Stimulated activated CD8-positive, alpha-beta memory T cell treated with anti-CD3 and anti-CD28 coated beads, Interleukin-4, amount 100 ng/mL, for 24 hours (primary cell): ENCODE measurements around the gene LBH.
A peak's percentile ranks its signal among the peaks of the same experiment; 100 is the strongest.
"Not testable (repeated sequence)": the region's sequence is repeated elsewhere in the genome, so short reads cannot be mapped to it uniquely, and the experiment has no call there.

Source experiments
- DNase-seq: peaks from one replicate; pipeline ENCODE4 v3.0.0-alpha.2; 2020; ENCODE audit warnings: low read depth

LBH gene

DNA sequence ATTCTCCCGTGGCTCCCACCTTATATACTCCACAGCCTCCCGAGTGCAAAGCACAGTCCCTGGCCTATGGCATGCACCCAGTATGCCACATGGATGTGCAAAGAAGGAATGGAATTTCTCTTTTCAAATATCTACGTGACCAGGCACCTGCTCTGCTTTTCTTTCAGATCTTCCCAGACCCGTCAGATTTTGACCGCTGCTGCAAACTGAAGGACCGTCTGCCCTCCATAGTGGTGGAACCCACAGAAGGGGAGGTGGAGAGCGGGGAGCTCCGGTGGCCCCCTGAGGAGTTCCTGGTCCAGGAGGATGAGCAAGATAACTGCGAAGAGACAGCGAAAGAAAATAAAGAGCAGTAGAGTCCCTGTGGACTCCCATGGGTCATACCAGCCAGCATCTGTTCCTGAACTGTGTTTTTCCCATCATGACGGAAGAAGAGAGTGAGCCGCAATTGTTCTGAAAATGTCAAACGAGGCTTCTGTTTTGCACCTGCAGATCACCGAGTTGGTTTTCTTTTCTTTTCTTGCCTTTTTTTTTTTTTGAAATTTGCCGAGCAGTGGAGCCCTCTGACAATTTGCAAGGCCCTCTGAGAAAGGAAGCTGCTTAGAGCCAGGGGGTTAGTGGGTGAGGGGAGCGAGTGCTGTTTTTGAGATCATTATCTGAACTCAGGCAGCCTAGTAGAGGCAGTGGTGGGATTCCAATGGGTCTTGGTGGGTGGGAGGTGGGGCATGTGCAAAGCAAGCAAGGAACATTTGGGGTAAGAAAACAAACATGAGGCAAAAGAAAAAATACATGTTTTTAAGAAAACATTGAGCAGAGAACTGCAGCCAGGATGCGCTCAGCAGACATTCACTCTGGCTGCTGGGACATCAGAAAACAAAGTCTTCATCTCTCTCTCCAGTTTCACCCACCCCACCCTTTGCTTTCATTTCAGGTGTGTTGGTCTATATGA, 26.2 kb downstream of the LBH start:
- DNase-seq, result no peak

- no peak for DNase-seq
Measured at GRCh38 chr2:30259071-30259470, 27.7 kb downstream of the LBH start.

GRCh38 chr2:30259827-30260679, 28.7 kb downstream of the LBH start:
- no peak for DNase-seq

DNA sequence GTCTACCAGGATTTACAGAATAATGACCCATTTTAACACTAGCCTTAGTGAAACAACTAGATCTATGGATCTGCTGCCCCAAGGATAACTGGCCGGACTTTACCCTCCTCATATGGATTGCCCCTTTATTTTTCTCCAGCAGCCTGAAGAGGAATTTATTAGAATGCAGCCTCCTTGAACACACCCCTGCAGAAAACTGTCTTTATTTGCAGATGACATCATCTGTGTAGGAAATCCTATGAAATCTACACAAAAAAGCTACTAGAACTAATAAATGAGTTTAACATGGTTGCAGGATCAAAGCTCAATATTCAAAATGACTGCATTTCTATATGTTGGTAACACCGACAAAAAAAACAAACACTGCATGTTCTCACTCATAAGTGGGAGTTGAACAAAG, 29.6 kb downstream of the LBH start:
- no peak for DNase-seq

DNA sequence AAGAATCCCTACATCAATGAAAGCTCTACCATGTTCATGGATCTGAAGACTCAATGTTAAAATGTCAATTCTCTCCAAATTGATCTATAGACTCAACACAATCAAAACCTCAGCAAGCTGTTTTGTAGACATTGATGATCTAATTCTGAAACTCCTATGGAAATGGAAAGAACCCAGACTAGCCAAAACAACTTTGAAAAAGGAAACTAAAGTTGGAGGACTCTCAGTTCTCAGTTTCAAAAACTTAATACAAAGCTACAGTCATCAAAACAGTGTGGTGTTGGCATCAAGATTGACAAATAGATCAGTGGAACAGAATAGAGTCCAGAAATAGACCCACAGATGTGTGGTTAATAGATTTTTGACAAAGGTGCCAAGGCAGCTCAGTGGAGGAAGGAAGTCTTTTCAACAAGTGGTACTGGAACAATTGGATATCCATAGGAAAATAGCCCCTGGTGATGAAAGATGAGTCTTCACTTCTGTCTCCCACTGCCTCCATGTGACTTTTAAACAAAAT, 30.4 kb downstream of the LBH start:
- DNase-seq, result no peak

DNA sequence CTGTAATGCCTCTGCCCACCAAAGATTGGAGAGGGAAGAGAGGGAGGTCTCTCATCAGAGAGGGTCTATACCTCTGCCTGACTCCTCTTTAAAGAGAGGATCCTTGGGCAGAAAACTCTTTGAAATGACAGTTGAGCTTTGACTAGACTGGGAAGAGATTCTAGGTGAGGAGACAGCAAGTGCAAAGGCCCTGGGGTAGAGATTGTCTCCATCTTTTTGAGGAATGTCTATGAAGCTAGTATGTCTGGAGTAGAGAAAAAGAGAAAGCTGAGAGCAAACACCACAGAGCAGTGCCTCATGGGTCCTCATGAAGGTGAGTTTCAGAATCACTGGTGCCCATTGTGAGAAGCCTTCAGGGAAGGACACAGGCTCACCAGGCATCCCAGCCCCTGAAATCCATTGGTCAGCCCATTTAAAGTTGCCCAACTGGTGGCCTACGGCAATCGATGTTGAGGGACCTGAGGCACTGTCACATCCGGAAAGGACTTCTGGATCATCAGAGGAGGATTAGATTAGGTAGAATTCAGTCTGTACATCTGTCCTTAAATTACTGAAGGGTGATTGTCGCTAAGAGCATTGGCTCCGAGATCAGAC, 31.5 kb downstream of the LBH start:
- DNase-seq, result no peak

GRCh38 chr2:30264274-30264673, 32.9 kb downstream of the LBH start:
- DNase-seq, result no peak

GRCh38 chr2:30265052-30266015, 34.0 kb downstream of the LBH start:
- no peak for DNase-seq

- DNase-seq, result no peak
Measured at GRCh38 chr2:30266051-30266621, 34.8 kb downstream of the LBH start.

DNA sequence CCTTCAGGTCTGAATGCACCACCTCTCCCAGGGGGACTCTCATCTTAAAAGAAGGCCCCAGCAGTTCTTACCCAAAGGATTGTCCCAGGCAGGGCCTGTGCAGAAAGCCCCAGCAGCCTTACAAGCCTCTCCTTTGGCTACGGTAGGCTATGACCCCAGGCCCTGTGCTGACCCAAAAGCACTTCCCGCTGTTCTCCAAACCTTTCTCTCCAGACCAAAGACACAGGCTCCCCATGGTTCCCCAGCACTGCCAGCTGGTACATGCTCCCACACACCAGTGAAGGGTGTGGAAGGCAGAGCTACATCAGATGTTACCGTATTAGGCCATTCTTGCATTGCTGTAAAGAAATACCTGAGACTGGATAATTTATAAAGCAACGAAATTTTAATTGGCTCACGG, 35.4 kb downstream of the LBH start:
- DNase-seq, result no peak

DNA sequence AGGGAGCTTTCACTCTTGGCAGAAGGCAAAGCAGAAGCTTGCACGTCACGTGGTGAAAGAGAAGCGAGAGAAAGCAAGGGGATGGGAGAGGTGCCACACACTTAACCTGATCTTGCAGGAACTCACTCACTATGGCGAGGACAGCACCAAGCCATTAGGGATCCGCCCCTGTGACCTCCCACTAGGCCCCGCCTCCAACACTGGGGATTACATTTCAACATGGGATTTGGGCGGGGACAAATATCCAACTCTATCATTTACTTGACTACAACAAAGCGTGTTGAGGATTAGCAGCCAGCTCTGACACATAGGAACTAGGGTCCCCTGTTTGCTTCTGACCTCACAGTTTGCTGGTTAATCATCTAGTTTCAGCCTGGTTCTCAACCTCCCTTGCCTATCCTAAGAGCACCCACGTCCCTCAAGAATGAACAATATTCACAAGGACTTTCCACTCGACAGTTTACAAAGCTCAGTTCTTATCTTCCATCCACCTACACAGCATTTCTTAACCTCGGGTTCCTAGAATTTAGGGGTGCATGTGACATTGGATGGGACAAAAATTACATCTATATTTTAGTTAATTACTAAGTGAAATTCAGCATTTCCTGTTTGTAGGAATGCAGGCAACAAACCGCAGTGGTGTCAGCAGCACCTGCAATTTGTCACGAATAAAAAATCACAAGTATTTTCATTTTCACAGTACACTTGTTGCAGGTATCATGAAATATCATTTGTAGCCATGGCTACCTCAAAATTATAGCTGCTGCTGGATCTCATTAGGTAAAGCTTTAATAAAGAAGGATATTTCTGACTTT, 36.0 kb downstream of the LBH start:
- peak; percentile 36 for DNase-seq

DNA sequence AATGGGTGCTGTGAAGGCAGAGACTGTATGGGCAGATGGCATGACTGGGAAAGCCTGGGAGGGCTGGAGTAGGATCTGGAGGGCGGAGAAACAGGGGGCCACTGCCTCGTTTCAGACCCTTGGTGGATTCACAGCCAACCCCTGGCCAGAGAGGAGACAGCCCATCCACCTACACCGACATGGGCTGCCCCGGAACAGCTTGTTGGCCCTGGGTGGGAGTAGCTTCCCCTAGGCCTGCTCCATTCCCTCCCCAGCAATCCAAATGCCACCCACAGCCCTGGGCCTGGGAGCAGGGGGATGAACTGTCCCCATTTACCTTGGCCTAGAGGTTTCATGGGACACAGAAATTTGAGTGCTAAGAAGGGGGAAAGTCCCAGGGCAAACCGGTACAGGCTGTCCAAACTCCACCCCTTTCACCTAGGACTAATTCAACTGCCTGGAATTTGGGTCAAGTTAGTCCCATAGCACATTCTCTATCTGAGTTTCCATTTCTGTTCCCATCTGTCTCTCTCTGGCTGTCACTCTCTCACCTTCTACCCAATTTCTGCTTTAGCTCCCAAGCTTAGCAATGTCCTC, 37.0 kb downstream of the LBH start:
- no peak for DNase-seq

DNA sequence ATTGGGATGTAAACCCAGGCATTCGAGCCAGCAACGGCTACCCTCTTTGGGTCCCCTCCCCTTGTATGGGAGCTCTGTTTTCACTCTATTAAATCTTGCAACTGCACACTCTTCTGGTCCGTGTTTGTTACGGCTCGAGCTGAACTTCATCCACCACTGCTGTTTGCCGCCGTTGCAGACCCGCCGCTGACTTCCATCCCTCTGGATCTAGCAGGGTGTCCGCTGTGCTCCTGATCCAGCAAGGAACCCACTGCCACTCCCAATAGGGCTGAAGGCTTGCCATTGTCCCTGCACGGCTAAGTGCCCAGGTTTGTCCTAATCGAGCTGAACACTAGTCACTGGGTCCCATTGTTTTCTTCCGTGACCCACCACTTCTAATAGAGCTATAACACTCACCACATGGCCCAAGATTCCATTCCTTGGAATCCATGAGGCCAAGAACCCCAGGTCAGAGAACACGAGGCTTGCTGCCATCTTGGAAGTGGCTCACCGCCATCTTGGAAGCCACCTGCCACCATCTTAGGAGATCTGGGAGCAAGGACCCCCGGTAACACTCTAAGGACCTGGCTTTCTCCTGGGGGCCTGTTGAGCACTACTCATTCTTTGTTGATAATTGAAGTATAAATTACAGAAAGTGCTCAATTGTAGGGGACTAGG, 37.9 kb downstream of the LBH start:
- not testable (repeated sequence) for DNase-seq

GRCh38 chr2:30269771-30270145, 38.4 kb downstream of the LBH start:
- DNase-seq, result no peak

- DNase-seq, result no peak
Measured at GRCh38 chr2:30270166-30270565, 38.8 kb downstream of the LBH start.

GRCh38 chr2:30271301-30271700, 40.0 kb downstream of the LBH start:
- DNase-seq, result no peak

GRCh38 chr2:30272286-30272685, 41.0 kb downstream of the LBH start:
- DNase-seq, result no peak

GRCh38 chr2:30272761-30273573, 41.6 kb downstream of the LBH start:
- DNase-seq, result no peak
